ENCODE results near the gene ZBTB20.

Gene ZBTB20

GRCh38 chr3:115087512-115087911 lies 59.6 kb downstream of the ZBTB20 start:
- no peak for DNase-seq (ENCODE audit: low read depth)

DNA sequence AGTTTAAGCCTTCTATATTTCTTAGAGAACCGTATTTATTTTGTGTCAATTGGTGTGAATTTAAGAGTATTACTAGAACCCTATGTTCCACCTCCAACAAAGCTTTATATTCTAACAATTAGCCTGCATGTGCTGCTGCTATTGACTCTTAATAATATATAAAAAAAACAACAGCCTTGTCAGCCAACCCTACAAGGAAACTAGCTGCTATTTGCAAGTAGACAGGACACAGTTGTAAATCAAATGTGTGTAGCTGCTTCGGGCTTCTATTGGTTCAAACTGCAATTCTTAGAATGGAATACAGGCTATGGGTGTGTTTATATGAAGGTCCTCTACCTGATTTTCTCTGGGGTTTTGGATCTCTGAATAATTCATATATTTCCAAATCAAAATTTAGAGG lies 60.7 kb downstream of the ZBTB20 start:
- no peak for DNase-seq (ENCODE audit: low read depth)

DNA sequence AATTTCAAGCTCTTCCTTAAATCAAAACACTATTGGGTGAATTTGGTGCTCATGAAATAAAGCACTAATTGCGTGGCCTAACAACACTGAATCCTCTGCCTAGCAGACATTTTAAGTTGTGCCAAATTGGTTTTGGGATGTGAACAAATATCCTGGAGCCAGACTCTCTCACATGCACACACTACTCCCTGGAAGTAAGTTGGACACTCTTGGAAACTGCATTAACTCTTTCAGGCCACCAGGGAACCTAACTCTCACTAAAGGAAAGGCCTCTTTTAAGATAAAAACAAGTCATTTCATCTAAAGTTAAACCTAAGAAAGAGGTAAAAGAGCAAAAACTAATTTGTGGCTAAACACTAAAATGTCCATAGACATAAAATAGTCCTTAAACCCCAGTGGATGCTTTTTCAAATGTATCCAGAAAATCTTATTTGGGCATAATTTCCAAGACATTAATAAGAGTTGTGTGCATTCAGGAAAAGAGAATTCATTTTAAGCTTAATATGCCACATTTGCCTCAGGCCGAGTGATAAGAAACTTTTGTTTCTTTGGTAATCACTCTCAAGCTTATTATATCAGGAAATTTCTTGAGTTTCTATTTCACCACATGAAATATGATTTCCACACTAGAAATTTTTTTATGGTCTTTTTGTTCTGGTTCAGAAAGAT lies 61.8 kb downstream of the ZBTB20 start:
- no peak for DNase-seq (ENCODE audit: low read depth)

- no peak for DNase-seq (ENCODE audit: low read depth)
Observed at GRCh38 chr3:115084686-115085085, 62.4 kb downstream of the ZBTB20 start.

DNA sequence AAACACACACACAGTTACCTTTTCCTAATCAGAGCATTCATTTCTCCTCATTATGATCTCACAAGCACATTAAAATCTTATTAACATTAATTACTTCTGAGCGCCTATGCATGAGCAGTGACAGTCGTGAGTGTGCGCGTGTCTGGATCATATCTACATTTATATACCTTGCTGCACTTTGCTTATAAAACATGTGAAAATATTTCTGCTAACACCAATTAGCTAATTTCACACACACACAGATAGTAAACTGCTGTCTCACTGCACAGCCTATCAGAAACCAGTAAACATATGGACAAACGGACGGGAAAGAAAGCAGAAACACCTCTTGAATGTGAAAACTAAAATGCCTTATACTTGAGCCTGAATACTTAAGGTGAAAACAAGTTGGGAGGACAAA lies 64.8 kb downstream of the ZBTB20 start:
- no peak for DNase-seq (ENCODE audit: low read depth)

GRCh38 chr3:115081444-115081843 lies 65.6 kb downstream of the ZBTB20 start:
- no peak for DNase-seq (ENCODE audit: low read depth)

- no peak for DNase-seq (ENCODE audit: low read depth)
Observed at GRCh38 chr3:115077501-115078250, 69.4 kb downstream of the ZBTB20 start.

- no peak for DNase-seq (ENCODE audit: low read depth)
Observed at GRCh38 chr3:115074502-115074901, 72.6 kb downstream of the ZBTB20 start.

- DNase-seq (ENCODE audit: low read depth), result no peak
Observed at GRCh38 chr3:115072265-115073021, 74.6 kb downstream of the ZBTB20 start.

- DNase-seq (ENCODE audit: low read depth), result no peak
Observed at GRCh38 chr3:115071601-115072000, 75.5 kb downstream of the ZBTB20 start.

DNA sequence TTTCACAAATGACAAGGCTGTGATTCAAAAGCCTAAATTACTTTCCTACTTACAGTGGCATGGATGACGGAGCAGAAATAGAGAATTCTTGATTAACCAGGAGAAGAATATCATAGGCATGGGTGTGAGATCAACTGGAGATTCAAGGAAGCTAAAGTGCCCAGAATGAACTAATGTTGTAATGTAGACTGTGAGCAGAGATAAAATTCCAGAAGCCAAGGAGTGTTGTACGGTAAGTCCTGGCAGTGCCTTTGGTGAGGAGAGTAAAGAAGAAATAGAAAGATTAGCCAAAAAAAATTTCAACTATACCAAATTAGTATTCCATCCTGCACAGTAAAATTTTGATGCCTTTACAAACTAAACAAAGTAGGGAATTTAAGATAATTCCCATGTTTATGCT lies 75.9 kb downstream of the ZBTB20 start:
- DNase-seq (ENCODE audit: low read depth), result no peak

DNA sequence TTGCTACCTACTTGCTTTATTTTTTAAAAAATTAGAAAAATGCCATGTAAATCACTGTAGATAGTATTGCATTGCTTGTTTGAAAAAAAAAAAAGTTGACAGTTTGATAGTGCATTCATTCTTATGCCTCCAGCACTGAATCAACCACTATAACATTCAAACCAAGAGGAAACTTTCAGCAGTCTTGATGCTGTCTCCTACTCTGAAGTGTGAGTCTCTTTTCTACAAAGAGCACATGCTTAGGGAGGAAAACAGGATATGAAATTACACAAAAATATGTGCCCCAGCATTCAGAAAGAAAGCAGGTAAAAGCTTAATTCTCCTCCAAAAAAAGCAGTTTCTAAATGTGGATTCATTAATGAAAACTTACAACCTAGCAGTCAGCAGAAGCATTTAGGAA lies 78.3 kb downstream of the ZBTB20 start:
- no peak for DNase-seq (ENCODE audit: low read depth)

DNA sequence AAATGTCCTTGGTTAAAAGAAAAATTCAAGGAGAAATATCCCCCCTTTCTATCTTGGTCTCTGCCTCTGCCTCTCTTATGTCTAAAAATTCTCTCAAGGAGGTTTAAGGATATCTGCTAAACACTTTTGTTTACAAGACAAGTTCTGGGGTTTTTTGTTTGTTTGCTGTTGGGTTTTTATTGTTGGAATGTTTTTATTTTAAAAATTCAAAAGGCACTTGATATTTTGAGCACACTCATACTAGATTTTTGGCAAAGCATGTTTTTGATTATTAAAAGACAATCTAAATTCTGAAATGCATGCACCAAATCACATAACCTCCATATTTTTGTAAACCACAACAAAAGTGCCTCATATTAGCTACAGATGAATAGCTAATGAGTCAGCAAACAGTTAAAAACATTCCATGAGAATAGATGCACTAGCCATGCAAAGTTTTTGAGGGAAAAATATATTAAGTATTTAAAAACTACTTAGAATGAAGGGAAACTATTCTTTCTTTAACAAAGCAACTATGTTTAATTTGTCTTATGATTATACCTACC lies 84.6 kb downstream of the ZBTB20 start:
- no peak for DNase-seq (ENCODE audit: low read depth)

DNA sequence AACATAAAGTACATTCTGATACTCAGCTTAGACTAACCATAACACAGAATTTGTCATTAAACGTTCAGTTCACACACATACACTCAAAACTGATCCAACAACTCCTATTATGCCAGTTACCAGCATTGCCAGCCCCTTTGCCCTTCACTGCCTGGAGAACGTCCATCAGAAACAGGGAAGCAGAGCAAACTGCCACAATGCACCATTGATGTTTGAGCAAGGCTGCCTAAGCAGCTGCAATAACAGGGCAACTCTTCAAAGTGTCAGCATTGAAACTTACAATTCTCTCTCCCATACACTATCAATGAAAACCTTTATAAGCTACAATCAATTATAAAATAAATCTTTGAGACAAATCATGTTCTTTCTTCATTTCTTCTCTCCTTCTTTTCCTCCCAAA lies 85.1 kb downstream of the ZBTB20 start:
- DNase-seq (ENCODE audit: low read depth), result no peak

GRCh38 chr3:115052906-115053305 lies 94.2 kb downstream of the ZBTB20 start:
- no peak for DNase-seq (ENCODE audit: low read depth)

DNA sequence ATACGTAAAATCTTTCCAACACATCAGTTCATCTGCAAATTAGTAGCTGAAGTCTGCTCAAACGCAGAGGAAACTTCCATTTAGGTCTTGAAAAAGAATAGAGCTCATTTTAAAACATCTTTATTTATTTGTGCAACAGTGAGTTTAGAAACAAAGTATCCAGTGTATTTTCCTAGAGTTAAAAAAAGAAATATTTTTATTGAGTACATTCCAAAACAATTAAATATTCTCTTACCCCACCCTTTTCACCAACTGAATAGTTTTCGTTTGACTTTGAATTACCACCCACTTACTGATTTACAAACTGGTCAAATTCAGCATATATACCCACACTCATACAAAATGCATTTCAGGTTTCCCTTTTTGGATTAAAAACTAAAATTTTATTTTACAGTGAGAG lies 104.7 kb downstream of the ZBTB20 start:
- no peak for DNase-seq (ENCODE audit: low read depth)

GRCh38 chr3:115040673-115041286 lies 106.3 kb downstream of the ZBTB20 start:
- DNase-seq (ENCODE audit: low read depth), result no peak

DNA sequence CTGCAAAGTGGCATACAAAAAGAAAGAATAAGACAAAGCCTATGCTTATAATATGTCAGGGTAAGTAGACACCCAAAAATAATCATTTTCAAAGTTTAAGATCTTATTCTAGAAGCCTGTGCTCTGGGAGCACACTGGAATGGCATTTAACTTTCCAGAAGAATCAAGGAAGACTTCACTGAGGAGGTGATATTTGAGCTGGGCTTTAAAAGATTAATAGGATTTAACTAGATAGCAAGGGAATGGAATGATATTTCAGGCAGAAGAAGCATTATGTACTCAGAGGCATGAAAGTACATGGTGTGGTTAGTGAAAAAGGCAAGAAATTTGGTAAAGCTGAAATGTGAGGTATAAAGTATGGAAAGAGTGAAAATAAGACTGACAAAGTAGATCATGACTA lies 106.8 kb downstream of the ZBTB20 start:
- DNase-seq (ENCODE audit: low read depth), result no peak

- DNase-seq (ENCODE audit: low read depth), result no peak
Observed at GRCh38 chr3:115038817-115039216, 108.3 kb downstream of the ZBTB20 start.

DNA sequence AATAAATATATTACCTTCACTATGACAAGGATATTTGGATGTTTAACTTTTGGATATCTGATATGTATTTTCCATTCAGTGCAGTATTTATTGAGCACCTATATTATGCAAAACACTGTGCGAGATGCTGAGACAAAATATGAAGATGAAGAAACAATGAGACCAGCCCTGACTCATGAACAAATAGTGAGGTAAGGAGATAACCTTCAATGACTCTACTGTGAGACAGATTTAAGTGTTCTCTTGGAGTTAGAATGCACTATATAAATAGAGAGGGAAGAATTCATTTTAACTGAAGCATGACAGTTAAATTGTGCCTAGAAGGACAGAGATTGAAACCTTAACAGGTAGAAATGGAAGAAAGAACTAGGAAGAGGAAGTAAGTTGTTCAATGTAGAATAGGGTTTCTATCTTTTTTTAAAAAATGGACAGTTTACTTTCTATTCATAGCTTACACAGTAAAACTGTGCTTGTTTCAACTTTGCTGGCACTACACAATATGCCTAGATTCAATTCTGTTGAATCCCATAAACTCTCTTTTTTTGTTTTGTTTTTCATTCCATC lies 124.2 kb downstream of the ZBTB20 start:
- no peak for DNase-seq (ENCODE audit: low read depth)

DNA sequence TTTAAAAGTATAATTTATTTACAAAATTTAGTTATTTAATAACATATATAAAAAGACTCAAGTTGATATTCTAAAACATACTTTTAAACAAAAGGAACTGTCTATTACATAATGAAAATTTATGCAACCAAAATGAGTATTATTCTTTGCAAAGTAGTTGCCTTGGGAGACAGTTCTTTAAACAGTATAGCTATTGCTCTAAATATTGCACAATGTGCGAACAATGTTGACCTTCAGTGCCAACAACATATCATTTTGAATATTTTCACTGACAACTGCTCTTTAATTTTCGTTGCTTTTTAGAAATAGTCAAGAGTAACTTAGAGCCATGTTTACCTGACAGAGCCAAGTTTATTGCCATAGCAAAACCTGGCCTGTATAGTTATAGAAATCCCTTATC lies 124.9 kb downstream of the ZBTB20 start:
- no peak for DNase-seq (ENCODE audit: low read depth)

GRCh38 chr3:115021061-115021460 lies 126.0 kb downstream of the ZBTB20 start:
- DNase-seq (ENCODE audit: low read depth), result no peak

All from T-helper 22 cell (primary cell).